ENCODE results near the gene RUNX3. TPM values are rescaled to one million over a fixed set of nuclear protein-coding genes. Genes with fewer than 3 reads are reported as not detected.

Gene RUNX3
- total RNA-seq, 1 experiment from 2014 or later = 0.33 TPM

GRCh38 chr1:24917327-24918074 is 12.6 kb downstream of the RUNX3 start:
- Mint-ChIP-seq H3K36me3 (ENCODE audit: insufficient read depth in 1 of 3, low read depth in 3 of 3) (no peaks in the 10 kb centered on the region), H3K4me1 (peaks cover 0 to 13% of the 10 kb centered on the region in 2 experiments; a peak in 3 of 4 replicates), H3K27me3 (ENCODE audit: low read depth) (no peaks in the 10 kb centered on the region; the same call in 1 of the 2 replicates), H3K4me3 (no peak overlapping the region), H3K9me3 (no peaks in the 10 kb centered on the region), H3K27ac (no peak overlapping the region)
- no peak overlapping the region for H3K56ac ChIP-seq (ENCODE audit: insufficient read length, low read depth, low read length)
- no peak overlapping the region for H2BK120ac ChIP-seq (ENCODE audit: low read depth, low read length, poor library complexity, severe bottlenecking)
- no peak overlapping the region for H2BK5ac ChIP-seq (ENCODE audit: insufficient read length, low read length)
- no peak overlapping the region for H2BK15ac ChIP-seq (ENCODE audit: low read depth, low read length)
- H3K9ac ChIP-seq (ENCODE audit: extremely low read depth, insufficient read length, low read length) = no peak overlapping the region
- no peak overlapping the region for H3K4ac ChIP-seq (ENCODE audit: low read depth, low read length)
- H3T11ph ChIP-seq (ENCODE audit: low read length) = no peak overlapping the region
- H2AK5ac ChIP-seq (ENCODE audit: insufficient read length, low read length) = no peak overlapping the region
- H3K4me1 ChIP-seq (ENCODE audit: insufficient read depth, low read length) = no peaks in the 10 kb centered on the region; the same call in 1 of the 2 replicates
- H3K79me1 ChIP-seq (ENCODE audit: insufficient read depth, low read depth, low read length, poor library complexity, severe bottlenecking) = no peaks in the 10 kb centered on the region
- H3K27ac ChIP-seq (ENCODE audit: insufficient read length, low read depth, low read length) = no peak overlapping the region
- WGBS (ENCODE audit: extremely low coverage, insufficient read length, low lambda C conversion rate) = no CpG with 5 or more reads among the region's 16 CpGs
- H3K4me2 ChIP-seq (ENCODE audit: insufficient read depth, insufficient read length, low read length) = no peak overlapping the region
- no peaks in the 10 kb centered on the region for H4K20me1 ChIP-seq (ENCODE audit: control insufficient read depth, insufficient read depth, insufficient read length)
- no peak overlapping the region for H3K18ac ChIP-seq (ENCODE audit: insufficient read length, low read depth, low read length)
- no peaks in the 10 kb centered on the region for H3K27me3 ChIP-seq (ENCODE audit: insufficient read depth, low read length)
- no peak overlapping the region for H4K8ac ChIP-seq (replicated peaks; ENCODE audit: insufficient read length, low read depth, low read length)
- no peak overlapping the region for H2BK12ac ChIP-seq (ENCODE audit: insufficient read length, low read depth, low read length)
- H4K5ac ChIP-seq (ENCODE audit: insufficient read length, low read depth, low read length) = no peak overlapping the region
- no peaks in the 10 kb centered on the region for H3K23me2 ChIP-seq (ENCODE audit: insufficient read length, low read depth, low read length, poor library complexity, severe bottlenecking)
- TF ChIP-seq CTCF (conservative IDR thresholded peaks at IDR 0.05) = no peak
- H3K14ac ChIP-seq (ENCODE audit: insufficient read depth, low read length) = no peak overlapping the region
- no peak overlapping the region for H4K91ac ChIP-seq (ENCODE audit: insufficient read length, low read depth, low read length)
- DNase-seq = no peak
- no peaks in the 10 kb centered on the region for H3K79me2 ChIP-seq (ENCODE audit: insufficient read depth, low read length)
- H3K9me3 ChIP-seq (ENCODE audit: control insufficient read depth, low read depth, low read length) = no peaks in the 10 kb centered on the region
- H2AFZ ChIP-seq (ENCODE audit: low read length) = no peak overlapping the region
- H2BK20ac ChIP-seq (ENCODE audit: low read depth, low read length, poor library complexity, severe bottlenecking) = no peak overlapping the region
- no peak overlapping the region for H3K23ac ChIP-seq (ENCODE audit: insufficient read length, low read depth, low read length)

Measured in H9 (cell line).